ENCODE results near the gene FBXO33. TPM values are rescaled to one million over a fixed set of nuclear protein-coding genes. Genes with fewer than 3 reads are reported as not detected.

Gene FBXO33
- polyA plus RNA-seq, 3 donors = 9.0 to 14.8 (median 14.1) TPM

GRCh38 chr14:39398382-39398781 is 33.9 kb downstream of the FBXO33 start:
- H3K27ac Mint-ChIP-seq = no peak overlapping the region
- H3K4me1 Mint-ChIP-seq = no peaks in the 10 kb centered on the region
- H4K20me1 ChIP-seq (ENCODE audit: insufficient read depth, low read length) = peaks cover 16% of the 10 kb centered on the region
- H3K27ac ChIP-seq (ENCODE audit: low read depth in 1 of 2, low read length in 2 of 2) = no peak overlapping the region
- H2AFZ ChIP-seq (ENCODE audit: insufficient read depth, low read depth, low read length, poor library complexity, severe bottlenecking) = no peak overlapping the region
- no peaks in the 10 kb centered on the region for H3K4me1 ChIP-seq (ENCODE audit: control insufficient read depth in 1 of 2, insufficient read depth in 2 of 2, low read length in 2 of 2)
- peaks cover 0 to 3% (median 0%) of the 10 kb centered on the region in 7 donors for H3K9me3 Mint-ChIP-seq
- no peak overlapping the region for H3K4me2 ChIP-seq (replicated peaks; ENCODE audit: extremely low read depth, low read length, poor library complexity, severe bottlenecking)
- no peaks in the 10 kb centered on the region for H3K27me3 Mint-ChIP-seq (ENCODE audit: low read depth in 3 of 3)
- TF ChIP-seq, protein P1, sequence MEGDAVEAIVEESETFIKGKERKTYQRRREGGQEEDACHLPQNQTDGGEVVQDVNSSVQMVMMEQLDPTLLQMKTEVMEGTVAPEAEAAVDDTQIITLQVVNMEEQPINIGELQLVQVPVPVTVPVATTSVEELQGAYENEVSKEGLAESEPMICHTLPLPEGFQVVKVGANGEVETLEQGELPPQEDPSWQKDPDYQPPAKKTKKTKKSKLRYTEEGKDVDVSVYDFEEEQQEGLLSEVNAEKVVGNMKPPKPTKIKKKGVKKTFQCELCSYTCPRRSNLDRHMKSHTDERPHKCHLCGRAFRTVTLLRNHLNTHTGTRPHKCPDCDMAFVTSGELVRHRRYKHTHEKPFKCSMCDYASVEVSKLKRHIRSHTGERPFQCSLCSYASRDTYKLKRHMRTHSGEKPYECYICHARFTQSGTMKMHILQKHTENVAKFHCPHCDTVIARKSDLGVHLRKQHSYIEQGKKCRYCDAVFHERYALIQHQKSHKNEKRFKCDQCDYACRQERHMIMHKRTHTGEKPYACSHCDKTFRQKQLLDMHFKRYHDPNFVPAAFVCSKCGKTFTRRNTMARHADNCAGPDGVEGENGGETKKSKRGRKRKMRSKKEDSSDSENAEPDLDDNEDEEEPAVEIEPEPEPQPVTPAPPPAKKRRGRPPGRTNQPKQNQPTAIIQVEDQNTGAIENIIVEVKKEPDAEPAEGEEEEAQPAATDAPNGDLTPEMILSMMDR (IDR thresholded peaks at IDR 0.05) = no peak
- peaks cover 3% of the 10 kb centered on the region for H3K79me2 ChIP-seq (ENCODE audit: insufficient read depth, low read length)
- H3K9me3 ChIP-seq (replicated peaks in 1 of 2; ENCODE audit: control insufficient read depth in 1 of 2, insufficient read depth in 1 of 2, low read length in 2 of 2) = no peaks in the 10 kb centered on the region
- 91% methylated on average over 3 of the region's 6 CpGs for WGBS (ENCODE audit: insufficient coverage)
- no peaks in the 10 kb centered on the region for H3K27me3 ChIP-seq (ENCODE audit: control insufficient read depth in 2 of 2, insufficient read depth in 2 of 2, low read length in 2 of 2)
- H3K9ac ChIP-seq (ENCODE audit: insufficient read depth, low read length, poor library complexity, severe bottlenecking) = no peak overlapping the region
- intact Hi-C loops (cut with micrococcal nuclease) = no loop called here
- H3K36me3 Mint-ChIP-seq = peaks cover 56 to 63% of the 10 kb centered on the region in 2 donors
- no peak for DNase-seq
- peaks cover 60 to 72% of the 10 kb centered on the region in 2 donors for H3K36me3 ChIP-seq (replicated peaks in 1 of 2; ENCODE audit: control insufficient read depth in 1 of 2, insufficient read depth in 2 of 2, low read length in 2 of 2)
- no peak overlapping the region for H3K4me3 ChIP-seq (replicated peaks in 1 of 3; ENCODE audit: low read depth in 2 of 3, low read length in 3 of 3)
- no peak overlapping the region for H3K4me3 Mint-ChIP-seq

DNA sequence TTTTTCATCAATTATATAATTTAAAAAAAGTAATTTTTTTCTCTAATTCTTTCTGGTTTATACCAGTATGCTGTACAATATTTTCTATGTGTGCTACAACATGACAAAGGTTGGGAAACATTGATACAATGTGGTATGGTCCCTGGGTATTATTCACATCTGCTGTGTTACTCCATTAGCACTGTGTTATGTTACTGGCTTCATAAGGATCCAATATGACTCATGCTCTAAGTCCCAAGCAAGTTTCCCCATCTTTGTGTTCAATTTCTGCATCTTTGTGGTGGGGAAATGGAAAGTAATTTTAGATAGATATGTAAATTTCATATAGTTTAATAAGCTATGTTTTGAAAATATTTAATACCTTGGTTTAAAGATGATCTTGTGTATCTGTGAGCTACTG is 35.8 kb downstream of the FBXO33 start:
- H3K4me3 Mint-ChIP-seq = no peak overlapping the region
- TF ChIP-seq, protein P1 (IDR thresholded peaks at IDR 0.05) = no peak
- H3K27ac Mint-ChIP-seq = peak overlapping the region in 1 of 7 donors; percentile 2
- peaks cover 3% of the 10 kb centered on the region for H4K20me1 ChIP-seq (ENCODE audit: insufficient read depth, low read length)
- no peaks in the 10 kb centered on the region for H3K79me2 ChIP-seq (ENCODE audit: insufficient read depth, low read length)
- H3K9ac ChIP-seq (ENCODE audit: insufficient read depth, low read length, poor library complexity, severe bottlenecking) = no peak overlapping the region
- peaks cover 53 to 59% of the 10 kb centered on the region in 2 donors for H3K36me3 Mint-ChIP-seq
- H3K27me3 Mint-ChIP-seq (ENCODE audit: low read depth in 3 of 3) = no peaks in the 10 kb centered on the region
- H3K9me3 Mint-ChIP-seq = no peaks in the 10 kb centered on the region
- no peak overlapping the region for H3K4me2 ChIP-seq (replicated peaks; ENCODE audit: extremely low read depth, low read length, poor library complexity, severe bottlenecking)
- H3K4me1 ChIP-seq (ENCODE audit: control insufficient read depth in 1 of 2, insufficient read depth in 2 of 2, low read length in 2 of 2) = no peaks in the 10 kb centered on the region
- H3K36me3 ChIP-seq (replicated peaks in 1 of 2; ENCODE audit: control insufficient read depth in 1 of 2, insufficient read depth in 2 of 2, low read length in 2 of 2) = peaks cover 64 to 67% of the 10 kb centered on the region in 2 donors
- intact Hi-C loops (cut with micrococcal nuclease) = no loop called here
- H3K27ac ChIP-seq (ENCODE audit: low read depth in 1 of 2, low read length in 2 of 2) = no peak overlapping the region
- peak in 1 of 3 donors; percentile 2 for DNase-seq
- no peak overlapping the region for H2AFZ ChIP-seq (ENCODE audit: insufficient read depth, low read depth, low read length, poor library complexity, severe bottlenecking)
- no peaks in the 10 kb centered on the region for H3K27me3 ChIP-seq (ENCODE audit: control insufficient read depth in 2 of 2, insufficient read depth in 2 of 2, low read length in 2 of 2)
- no peaks in the 10 kb centered on the region for H3K4me1 Mint-ChIP-seq
- no peaks in the 10 kb centered on the region for H3K9me3 ChIP-seq (replicated peaks in 1 of 2; ENCODE audit: control insufficient read depth in 1 of 2, insufficient read depth in 1 of 2, low read length in 2 of 2)
- H3K4me3 ChIP-seq (replicated peaks in 1 of 3; ENCODE audit: low read depth in 2 of 3, low read length in 3 of 3) = no peak overlapping the region
